GM12801 (cell line): ENCODE results near the gene FOXD2.

Experiments
- CTCF ChIP-seq: IDR thresholded peaks from one replicate; pipeline ENCODE4 v1.5.1; 2011; ENCODE audit warnings: control low read depth; ENCODE audit not compliant: insufficient read length; ENCODE audit errors: extremely low read depth

The FOXD2 gene

GRCh38 chr1:47399138-47399845 lies 38.6 kb upstream of the FOXD2 start:
- TF ChIP-seq CTCF = no peak

- TF ChIP-seq CTCF = no peak
Observed at GRCh38 chr1:47399846-47400155, 38.0 kb upstream of the FOXD2 start.

GRCh38 chr1:47401761-47402160 lies 36.1 kb upstream of the FOXD2 start:
- TF ChIP-seq CTCF = no peak

- no peak for TF ChIP-seq CTCF
Observed at GRCh38 chr1:47402591-47402990, 35.3 kb upstream of the FOXD2 start.

- TF ChIP-seq CTCF = no peak
Observed at GRCh38 chr1:47403321-47403910, 34.4 kb upstream of the FOXD2 start.

- TF ChIP-seq CTCF = no peak
Observed at GRCh38 chr1:47405697-47406096, 32.1 kb upstream of the FOXD2 start.

GRCh38 chr1:47406966-47407365 lies 30.9 kb upstream of the FOXD2 start:
- no peak for TF ChIP-seq CTCF

- TF ChIP-seq CTCF = no peak
Observed at GRCh38 chr1:47407481-47407880, 30.4 kb upstream of the FOXD2 start.
